OCI-LY1 (cell line): ENCODE data around the gene ARHGAP25.

Experiments
- H2AFZ ChIP-seq: fragments of 200-600 bp; sonication (generic), shearing (Covaris generic); 2 replicates; pipeline ENCODE4 v1.6.0; 2014; ENCODE audit warnings: antibody characterized with exemption, mild to moderate bottlenecking, low read length
- H3F3A ChIP-seq: fragments of 200-600 bp; sonication (generic), shearing (Covaris generic); 2 replicates; pipeline ENCODE4 v1.6.0; 2014; ENCODE audit warnings: mild to moderate bottlenecking, antibody characterized with exemption, low read length, moderate library complexity; ENCODE audit not compliant: insufficient read depth
- H3K27ac ChIP-seq: fragments of 200-600 bp; sonication (generic); 2 replicates; pipeline ENCODE4 v1.5.1; 2014; ENCODE audit warnings: low read length, mixed run types, mild to moderate bottlenecking, low read depth; ENCODE audit not compliant: poor library complexity, severe bottlenecking
- H3K27me3 ChIP-seq: fragments of 200-600 bp; sonication (generic); 2 replicates; pipeline ENCODE4 v1.6.0; 2014; ENCODE audit warnings: antibody characterized with exemption, mild to moderate bottlenecking, low read length, moderate library complexity; ENCODE audit not compliant: insufficient read depth
- H3K36me3 ChIP-seq: fragments of 200-600 bp; sonication (generic); 2 replicates; pipeline ENCODE4 v1.6.1; 2014; ENCODE audit warnings: mild to moderate bottlenecking, antibody characterized with exemption, low read length, moderate library complexity, mixed read lengths; ENCODE audit not compliant: insufficient read depth
- H3K4me1 ChIP-seq: fragments of 200-600 bp; sonication (generic); 2 replicates; pipeline ENCODE4 v1.5.1; 2014; ENCODE audit warnings: mild to moderate bottlenecking, low read length, moderate library complexity; ENCODE audit not compliant: insufficient read depth, severe bottlenecking
- H3K4me2 ChIP-seq: fragments of 200-600 bp; sonication (generic), shearing (Covaris generic); 2 replicates; pipeline ENCODE4 v1.6.1; 2014; ENCODE audit warnings: low read length
- H3K4me3 ChIP-seq: fragments of 200-600 bp; sonication (generic); 2 replicates; pipeline ENCODE4 v1.5.1; 2014; ENCODE audit warnings: low read length, low read depth, mild to moderate bottlenecking, mixed read lengths; ENCODE audit not compliant: poor library complexity, severe bottlenecking
- H3K79me2 ChIP-seq: fragments of 200-600 bp; shearing (Covaris generic); 2 replicates; pipeline ENCODE4 v1.6.1; 2016; ENCODE audit warnings: mixed run types, low read length, mixed read lengths; ENCODE audit not compliant: insufficient read depth
- H3K9ac ChIP-seq: fragments of 200-600 bp; sonication (generic), shearing (Covaris generic); 2 replicates; pipeline ENCODE4 v1.6.1; 2014; ENCODE audit warnings: mild to moderate bottlenecking, low read length, mixed read lengths
- H3K9me2 ChIP-seq: fragments of 200-600 bp; sonication (generic), shearing (Covaris generic); 2 replicates; pipeline ENCODE4 v1.6.1; 2014; ENCODE audit warnings: low read depth, mild to moderate bottlenecking, low read length, mixed read lengths
- H3K9me3 ChIP-seq: fragments of 200-600 bp; shearing (Covaris generic); 2 replicates; pipeline ENCODE4 v1.6.1; 2014; ENCODE audit warnings: low read length, mixed read lengths
- H4K20me1 ChIP-seq: fragments of 200-600 bp; sonication (generic), shearing (Covaris generic); 2 replicates; pipeline ENCODE4 v1.6.0; 2016; ENCODE audit warnings: mild to moderate bottlenecking, low read length; ENCODE audit not compliant: insufficient read depth
- EZH2 ChIP-seq: fragments of 200-600 bp; sonication (generic), shearing (Covaris generic); IDR thresholded peaks from 2 replicates; pipeline ENCODE4 v1.8.0; 2017; ENCODE audit warnings: borderline replicate concordance, mixed run types, mild to moderate bottlenecking, antibody characterized with exemption, low read length, moderate library complexity, mixed read lengths
- TF ChIP-seq, protein P1 (sequence below): fragments of 200-600 bp; sonication (generic), shearing (Covaris generic); IDR thresholded peaks from 2 replicates; pipeline ENCODE4 v1.5.1; 2017; ENCODE audit warnings: mild to moderate bottlenecking, antibody characterized with exemption, low read length, moderate library complexity, mixed read lengths

ARHGAP25 gene

DNA sequence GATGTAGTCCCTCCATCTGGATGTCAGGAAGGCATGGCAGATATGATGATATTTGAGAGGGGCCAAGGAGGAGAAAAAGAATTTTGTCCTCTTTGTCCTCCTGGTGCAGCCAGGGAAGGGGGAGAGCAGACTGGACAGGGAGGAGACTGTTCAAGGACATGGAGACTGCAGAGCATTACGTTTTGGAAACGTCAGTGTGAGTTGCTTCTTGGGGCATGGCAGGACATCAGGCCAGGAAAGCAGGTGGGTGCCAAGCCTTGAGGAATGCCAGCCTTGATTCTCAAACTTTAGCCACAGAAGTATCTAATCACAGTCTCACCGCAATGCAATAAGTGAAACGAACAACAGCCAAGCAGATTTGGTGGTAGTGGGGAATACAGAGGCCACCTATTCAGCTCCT is 70.4 kb downstream of the ARHGAP25 start:
- H3K27ac ChIP-seq: no peak overlapping the region
- no peak overlapping the region for H3K9ac ChIP-seq
- H3K36me3 ChIP-seq: peaks cover 92% of the 10 kb centered on the region
- H3K9me3 ChIP-seq: no peaks in the 10 kb centered on the region
- H3K9me2 ChIP-seq: no peaks in the 10 kb centered on the region
- H3K4me3 ChIP-seq: no peak overlapping the region
- no peaks in the 10 kb centered on the region for H4K20me1 ChIP-seq
- no peak overlapping the region for H3K4me2 ChIP-seq
- no peak overlapping the region for H2AFZ ChIP-seq
- H3K79me2 ChIP-seq: no peaks in the 10 kb centered on the region
- no peaks in the 10 kb centered on the region for H3K27me3 ChIP-seq
- peaks cover 16% of the 10 kb centered on the region for H3K4me1 ChIP-seq
- no peaks in the 10 kb centered on the region for H3F3A ChIP-seq
- TF ChIP-seq, protein P1, sequence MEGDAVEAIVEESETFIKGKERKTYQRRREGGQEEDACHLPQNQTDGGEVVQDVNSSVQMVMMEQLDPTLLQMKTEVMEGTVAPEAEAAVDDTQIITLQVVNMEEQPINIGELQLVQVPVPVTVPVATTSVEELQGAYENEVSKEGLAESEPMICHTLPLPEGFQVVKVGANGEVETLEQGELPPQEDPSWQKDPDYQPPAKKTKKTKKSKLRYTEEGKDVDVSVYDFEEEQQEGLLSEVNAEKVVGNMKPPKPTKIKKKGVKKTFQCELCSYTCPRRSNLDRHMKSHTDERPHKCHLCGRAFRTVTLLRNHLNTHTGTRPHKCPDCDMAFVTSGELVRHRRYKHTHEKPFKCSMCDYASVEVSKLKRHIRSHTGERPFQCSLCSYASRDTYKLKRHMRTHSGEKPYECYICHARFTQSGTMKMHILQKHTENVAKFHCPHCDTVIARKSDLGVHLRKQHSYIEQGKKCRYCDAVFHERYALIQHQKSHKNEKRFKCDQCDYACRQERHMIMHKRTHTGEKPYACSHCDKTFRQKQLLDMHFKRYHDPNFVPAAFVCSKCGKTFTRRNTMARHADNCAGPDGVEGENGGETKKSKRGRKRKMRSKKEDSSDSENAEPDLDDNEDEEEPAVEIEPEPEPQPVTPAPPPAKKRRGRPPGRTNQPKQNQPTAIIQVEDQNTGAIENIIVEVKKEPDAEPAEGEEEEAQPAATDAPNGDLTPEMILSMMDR: no peak
- no peak for TF ChIP-seq EZH2

DNA sequence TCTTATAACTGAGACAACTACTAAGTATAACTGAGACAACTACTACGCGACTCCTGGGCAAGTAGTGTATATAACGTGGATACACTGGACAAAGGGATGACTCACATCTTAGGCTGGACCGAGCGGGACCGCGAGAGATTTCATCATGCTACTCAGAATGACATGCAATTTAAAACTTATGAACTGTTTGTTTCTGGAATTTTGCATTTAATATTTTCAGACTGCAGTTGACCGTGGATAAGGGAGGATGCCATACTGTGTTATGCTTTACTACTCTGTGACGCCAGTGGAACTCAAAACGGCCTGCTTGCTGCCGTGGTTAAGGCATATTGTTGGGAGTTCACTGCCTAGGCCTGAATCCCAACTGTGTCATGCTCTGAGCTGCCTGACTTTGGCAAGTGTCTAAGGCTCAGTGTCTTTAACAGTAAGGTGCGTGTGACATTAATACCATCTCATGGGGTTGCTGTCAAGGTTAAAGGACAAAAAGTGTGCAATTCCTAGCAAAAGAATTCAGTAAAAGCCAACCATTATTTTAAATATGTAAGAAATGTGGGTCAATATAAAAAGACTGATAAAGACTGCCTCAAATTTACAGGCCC is 72.0 kb downstream of the ARHGAP25 start:
- no peaks in the 10 kb centered on the region for H4K20me1 ChIP-seq
- H3K9me2 ChIP-seq: no peaks in the 10 kb centered on the region
- no peak overlapping the region for H3K27ac ChIP-seq
- TF ChIP-seq, protein P1: no peak
- no peak for TF ChIP-seq EZH2
- H3K4me2 ChIP-seq: no peak overlapping the region
- H3K79me2 ChIP-seq: no peaks in the 10 kb centered on the region
- H3K36me3 ChIP-seq: peaks cover 89% of the 10 kb centered on the region
- H3F3A ChIP-seq: no peaks in the 10 kb centered on the region
- no peak overlapping the region for H2AFZ ChIP-seq
- no peak overlapping the region for H3K9ac ChIP-seq
- H3K27me3 ChIP-seq: no peaks in the 10 kb centered on the region
- no peaks in the 10 kb centered on the region for H3K9me3 ChIP-seq
- no peak overlapping the region for H3K4me3 ChIP-seq
- H3K4me1 ChIP-seq: peaks cover 18% of the 10 kb centered on the region

DNA sequence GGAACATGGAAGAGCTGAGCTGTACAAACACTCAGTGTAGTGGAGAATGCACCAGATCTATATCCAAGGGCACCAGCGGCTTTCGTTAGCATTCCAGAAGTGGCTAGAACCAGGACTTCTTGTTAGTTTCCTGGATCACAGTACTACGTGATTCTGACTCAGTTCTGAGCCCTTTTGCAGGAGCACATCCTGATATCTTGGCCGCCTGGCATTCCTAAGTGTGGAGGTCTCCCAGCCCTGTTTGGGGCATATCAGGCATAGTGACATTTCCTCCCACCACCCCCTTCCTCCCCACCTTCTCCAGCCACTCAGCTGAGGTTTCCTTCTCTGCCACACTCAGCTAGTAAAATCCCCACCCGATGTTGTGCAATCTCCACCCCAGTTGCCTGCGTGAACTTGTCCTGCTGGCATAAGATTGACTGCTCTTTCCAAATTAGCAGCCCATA is 73.2 kb downstream of the ARHGAP25 start:
- Histone ChIP-seq H3F3A (no peaks in the 10 kb centered on the region), H3K4me3 (no peak overlapping the region), H3K79me2 (no peaks in the 10 kb centered on the region), H3K27ac (no peak overlapping the region), H3K4me2 (no peak overlapping the region), H3K27me3 (no peaks in the 10 kb centered on the region), H3K9me3 (no peaks in the 10 kb centered on the region), H3K9ac (no peak overlapping the region), H3K9me2 (no peaks in the 10 kb centered on the region), H2AFZ (no peak overlapping the region), H4K20me1 (no peaks in the 10 kb centered on the region), H3K4me1 (peaks cover 18% of the 10 kb centered on the region), H3K36me3 (peaks cover 92% of the 10 kb centered on the region)
- TF ChIP-seq, protein P1: no peak
- TF ChIP-seq EZH2: no peak
